CD4-positive, CD25-positive, alpha-beta regulatory T cell (primary cell): ENCODE measurements around the gene FSTL4. TPM values are rescaled to one million over a fixed set of nuclear protein-coding genes. Genes with fewer than 3 reads are reported as not detected.

Experiments used
- ATAC-seq, 2 donors: fragments of 150-1000 bp; cut with Tn5 transposase; one replicate each; pipeline ENCODE4 v1.10.0; 2021; ENCODE audit warnings: low read depth in 2 of 2, moderate number of reproducible peaks in 2 of 2, moderate library complexity in 1 of 2
- DNase-seq, 3 donors: peaks; one replicate each; pipeline versions ENCODE4 v3.0.0 to v3.0.0-alpha.2; 2012 to 2022; ENCODE audit warnings: mixed read lengths in 1 of 3
- H3K27ac ChIP-seq: one replicate; pipeline ENCODE4 v1.7.0; 2013; ENCODE audit warnings: mild to moderate bottlenecking, low read length; ENCODE audit not compliant: insufficient read depth, poor library complexity, severe bottlenecking
- H3K27me3 ChIP-seq: one replicate; pipeline ENCODE4 v1.7.0; 2013; ENCODE audit warnings: low read length; ENCODE audit not compliant: control insufficient read depth, insufficient read depth
- H3K36me3 ChIP-seq: one replicate; pipeline ENCODE4 v1.7.0; 2013; ENCODE audit warnings: mild to moderate bottlenecking, low read length, moderate library complexity; ENCODE audit not compliant: control insufficient read depth, insufficient read depth
- H3K4me1 ChIP-seq: 2 replicates; pipeline ENCODE4 v1.7.0; 2013; ENCODE audit warnings: mild to moderate bottlenecking, low read length; ENCODE audit not compliant: insufficient read depth, control insufficient read depth, poor library complexity, severe bottlenecking
- H3K4me3 ChIP-seq: one replicate; pipeline ENCODE4 v1.7.0; 2013; ENCODE audit warnings: low read depth, mild to moderate bottlenecking, low read length, moderate library complexity
- H3K9me3 ChIP-seq, 2 experiments: 1 replicate in 1 of 2; 2 replicates in 1 of 2; pipeline ENCODE4 v1.7.0; 2013; ENCODE audit warnings: low read length in 2 of 2, mild to moderate bottlenecking in 1 of 2, moderate library complexity in 1 of 2; ENCODE audit not compliant: control insufficient read depth in 2 of 2
- H3K27ac Mint-ChIP-seq, 3 donors: one replicate each; pipeline ENCODE4 v1.8.0; 2020 to 2022; ENCODE audit warnings: mild to moderate bottlenecking in 3 of 3, mixed read lengths in 3 of 3, moderate library complexity in 2 of 3
- H3K27me3 Mint-ChIP-seq: one replicate; pipeline ENCODE4 v1.8.0; 2022; ENCODE audit warnings: mild to moderate bottlenecking, mixed read lengths
- H3K36me3 Mint-ChIP-seq: one replicate; pipeline ENCODE4 v1.8.0; 2020; ENCODE audit warnings: mixed read lengths
- H3K4me1 Mint-ChIP-seq, 4 donors: one replicate each; pipeline ENCODE4 v1.8.0; 2020 to 2022; ENCODE audit warnings: mixed read lengths in 4 of 4, mild to moderate bottlenecking in 1 of 4
- H3K4me3 Mint-ChIP-seq, 4 donors: one replicate each; pipeline ENCODE4 v1.8.0; 2020 to 2022; ENCODE audit warnings: mild to moderate bottlenecking in 4 of 4, mixed read lengths in 4 of 4, moderate library complexity in 3 of 4
- H3K9me3 Mint-ChIP-seq, 7 donors: one replicate each; pipeline ENCODE4 v1.8.0; 2020 to 2022; ENCODE audit warnings: mixed read lengths in 7 of 7, mild to moderate bottlenecking in 3 of 7, moderate library complexity in 2 of 7
- polyA plus RNA-seq, 4 donors: library from polyadenylated mRNA; unstranded; fragments of 300-500 nt; fragmentation: Illumina TruSeq; gene quantifications; one replicate each; pipeline ENCODE4 v1.2.3, GENCODE V29; 2021
- total RNA-seq: library from RNA; stranded (reverse); gene quantifications from one replicate; pipeline ENCODE4 v1.2.3, GENCODE V29; 2022

FSTL4 gene
- total and polyA plus RNA-seq, 5 donors from 2014 or later = 0.57 TPM; not detected in 4

GRCh38 chr5:133334796-133335639, 277.3 kb downstream of the FSTL4 start:
- H3K9me3 Mint-ChIP-seq = peaks cover 0 to 1% (median 0%) of the 10 kb centered on the region in 7 donors
- no peak overlapping the region for H3K4me3 Mint-ChIP-seq
- H3K27me3 Mint-ChIP-seq = no peaks in the 10 kb centered on the region
- H3K36me3 Mint-ChIP-seq = no peaks in the 10 kb centered on the region
- Histone ChIP-seq H3K9me3 (no peaks in the 10 kb centered on the region), H3K4me1 (no peaks in the 10 kb centered on the region), H3K27me3 (no peaks in the 10 kb centered on the region), H3K27ac (no peak overlapping the region), H3K36me3 (no peaks in the 10 kb centered on the region), H3K4me3 (no peak overlapping the region)
- ATAC-seq = no peak
- H3K27ac Mint-ChIP-seq = no peak overlapping the region
- DNase-seq = no peak
- H3K4me1 Mint-ChIP-seq = no peaks in the 10 kb centered on the region

- DNase-seq (no peak), ATAC-seq (no peak)
- no peak overlapping the region for H3K27ac ChIP-seq
- no peaks in the 10 kb centered on the region for H3K4me1 ChIP-seq
- no peaks in the 10 kb centered on the region for H3K27me3 ChIP-seq
- H3K9me3 ChIP-seq = no peaks in the 10 kb centered on the region
- Mint-ChIP-seq H3K36me3 (no peaks in the 10 kb centered on the region), H3K27ac (no peak overlapping the region), H3K4me3 (no peak overlapping the region), H3K4me1 (no peaks in the 10 kb centered on the region), H3K9me3 (peaks cover 0 to 1% (median 0%) of the 10 kb centered on the region in 7 donors), H3K27me3 (no peaks in the 10 kb centered on the region)
- no peaks in the 10 kb centered on the region for H3K36me3 ChIP-seq
- no peak overlapping the region for H3K4me3 ChIP-seq
These were observed 278.8 kb downstream of the FSTL4 start for GRCh38 chr5:133333326-133334150.

GRCh38 chr5:133332439-133333024, 279.8 kb downstream of the FSTL4 start:
- H3K9me3 ChIP-seq = no peaks in the 10 kb centered on the region
- H3K27me3 ChIP-seq = no peaks in the 10 kb centered on the region

GRCh38 chr5:133331941-133332340, 280.4 kb downstream of the FSTL4 start:
- DNase-seq = peak in 1 of 3 donors; percentile 11
- no peaks in the 10 kb centered on the region for H3K27me3 ChIP-seq
- no peak overlapping the region for H3K27ac ChIP-seq
- H3K4me1 ChIP-seq = no peaks in the 10 kb centered on the region
- no peaks in the 10 kb centered on the region for H3K4me1 Mint-ChIP-seq
- H3K4me3 ChIP-seq = no peak overlapping the region
- H3K36me3 ChIP-seq = no peaks in the 10 kb centered on the region
- H3K4me3 Mint-ChIP-seq = no peak overlapping the region
- H3K9me3 Mint-ChIP-seq = peaks cover 0 to 1% (median 0%) of the 10 kb centered on the region in 7 donors
- H3K27me3 Mint-ChIP-seq = no peaks in the 10 kb centered on the region
- H3K27ac Mint-ChIP-seq = no peak overlapping the region
- H3K36me3 Mint-ChIP-seq = no peaks in the 10 kb centered on the region
- no peaks in the 10 kb centered on the region for H3K9me3 ChIP-seq
- ATAC-seq = no peak

More at GRCh38 chr5:133332439-133333024, 279.8 kb downstream of the FSTL4 start:
- ATAC-seq = no peak
- Mint-ChIP-seq H3K27ac (no peak overlapping the region), H3K36me3 (no peaks in the 10 kb centered on the region), H3K4me1 (no peaks in the 10 kb centered on the region), H3K27me3 (no peaks in the 10 kb centered on the region), H3K9me3 (peaks cover 0 to 1% (median 0%) of the 10 kb centered on the region in 7 donors), H3K4me3 (no peak overlapping the region)
- H3K4me1 ChIP-seq = no peaks in the 10 kb centered on the region
- H3K36me3 ChIP-seq = no peaks in the 10 kb centered on the region
- no peak overlapping the region for H3K27ac ChIP-seq
- peak in 1 of 3 donors; percentile 21 for DNase-seq
- no peak overlapping the region for H3K4me3 ChIP-seq

GRCh38 chr5:133330956-133331355, 281.4 kb downstream of the FSTL4 start:
- Mint-ChIP-seq H3K27me3 (no peaks in the 10 kb centered on the region), H3K4me1 (no peaks in the 10 kb centered on the region), H3K4me3 (no peak overlapping the region), H3K36me3 (no peaks in the 10 kb centered on the region), H3K9me3 (peaks cover 0 to 1% (median 0%) of the 10 kb centered on the region in 7 donors), H3K27ac (no peak overlapping the region)
- Histone ChIP-seq H3K27ac (no peak overlapping the region), H3K9me3 (no peaks in the 10 kb centered on the region), H3K36me3 (no peaks in the 10 kb centered on the region), H3K4me3 (no peak overlapping the region), H3K27me3 (no peaks in the 10 kb centered on the region), H3K4me1 (no peaks in the 10 kb centered on the region)
- DNase-seq (no peak), ATAC-seq (no peak)

GRCh38 chr5:133328800-133329199, 283.5 kb downstream of the FSTL4 start:
- no peaks in the 10 kb centered on the region for H3K9me3 ChIP-seq
- H3K27ac ChIP-seq = no peak overlapping the region
- H3K4me1 Mint-ChIP-seq = no peaks in the 10 kb centered on the region
- no peaks in the 10 kb centered on the region for H3K36me3 ChIP-seq
- no peak overlapping the region for H3K4me3 Mint-ChIP-seq
- DNase-seq (no peak), ATAC-seq (no peak)
- no peaks in the 10 kb centered on the region for H3K27me3 ChIP-seq
- H3K27ac Mint-ChIP-seq = no peak overlapping the region
- no peaks in the 10 kb centered on the region for H3K4me1 ChIP-seq
- no peaks in the 10 kb centered on the region for H3K36me3 Mint-ChIP-seq
- no peaks in the 10 kb centered on the region for H3K9me3 Mint-ChIP-seq
- H3K27me3 Mint-ChIP-seq = no peaks in the 10 kb centered on the region
- H3K4me3 ChIP-seq = no peak overlapping the region

- Histone ChIP-seq H3K4me1 (no peaks in the 10 kb centered on the region), H3K9me3 (no peaks in the 10 kb centered on the region), H3K36me3 (no peaks in the 10 kb centered on the region), H3K4me3 (no peak overlapping the region), H3K27ac (no peak overlapping the region), H3K27me3 (no peaks in the 10 kb centered on the region)
- H3K9me3 Mint-ChIP-seq = no peaks in the 10 kb centered on the region
- no peaks in the 10 kb centered on the region for H3K4me1 Mint-ChIP-seq
- no peak overlapping the region for H3K4me3 Mint-ChIP-seq
- H3K27ac Mint-ChIP-seq = no peak overlapping the region
- H3K36me3 Mint-ChIP-seq = no peaks in the 10 kb centered on the region
- H3K27me3 Mint-ChIP-seq = no peaks in the 10 kb centered on the region
- ATAC-seq (no peak), DNase-seq (no peak)
These were observed 284.4 kb downstream of the FSTL4 start for GRCh38 chr5:133327946-133328401.
